Testis (tissue), 2 donors: ENCODE results near the gene TLE3.

Experiments used
- POLR2A ChIP-seq: fragments of 450-650 bp; IDR thresholded peaks from one replicate; pipeline ENCODE4 v1.6.1; 2017; ENCODE audit warnings: antibody characterized with exemption, mild to moderate bottlenecking, moderate library complexity
- TF ChIP-seq, protein P1 (sequence below), 3 experiments: fragments of 450-650 bp in 2 of 3; fragments of 200-600 bp in 1 of 3; sonication (generic) in 1 of 3; IDR thresholded peaks; one replicate each; pipeline ENCODE4 v1.5.1; 2016 to 2019; ENCODE audit warnings: antibody characterized with exemption in 3 of 3, mild to moderate bottlenecking in 2 of 3, moderate library complexity in 1 of 3

- TF ChIP-seq, protein P1, sequence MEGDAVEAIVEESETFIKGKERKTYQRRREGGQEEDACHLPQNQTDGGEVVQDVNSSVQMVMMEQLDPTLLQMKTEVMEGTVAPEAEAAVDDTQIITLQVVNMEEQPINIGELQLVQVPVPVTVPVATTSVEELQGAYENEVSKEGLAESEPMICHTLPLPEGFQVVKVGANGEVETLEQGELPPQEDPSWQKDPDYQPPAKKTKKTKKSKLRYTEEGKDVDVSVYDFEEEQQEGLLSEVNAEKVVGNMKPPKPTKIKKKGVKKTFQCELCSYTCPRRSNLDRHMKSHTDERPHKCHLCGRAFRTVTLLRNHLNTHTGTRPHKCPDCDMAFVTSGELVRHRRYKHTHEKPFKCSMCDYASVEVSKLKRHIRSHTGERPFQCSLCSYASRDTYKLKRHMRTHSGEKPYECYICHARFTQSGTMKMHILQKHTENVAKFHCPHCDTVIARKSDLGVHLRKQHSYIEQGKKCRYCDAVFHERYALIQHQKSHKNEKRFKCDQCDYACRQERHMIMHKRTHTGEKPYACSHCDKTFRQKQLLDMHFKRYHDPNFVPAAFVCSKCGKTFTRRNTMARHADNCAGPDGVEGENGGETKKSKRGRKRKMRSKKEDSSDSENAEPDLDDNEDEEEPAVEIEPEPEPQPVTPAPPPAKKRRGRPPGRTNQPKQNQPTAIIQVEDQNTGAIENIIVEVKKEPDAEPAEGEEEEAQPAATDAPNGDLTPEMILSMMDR (IDR thresholded peaks at IDR 0.05) = no peak
- peak; percentile 91 for TF ChIP-seq POLR2A
Measured at GRCh38 chr15:70099167-70099966, 1.6 kb upstream of the TLE3 start.
